ENCODE results near the gene CFAP210.

GRCh38 chr2:169729274-169729605 lies 35.0 kb upstream of the CFAP210 start:
- TF ChIP-seq POLR2A (IDR thresholded peaks at IDR 0.05) (no peak), CTCF (IDR thresholded peaks at IDR 0.05) (no peak)

All from heart left ventricle (tissue), 13 donors.